Activated naive CD8-positive, alpha-beta T cell treated with anti-CD3 and anti-CD28 coated beads, Interleukin-2, amount 10 ng/mL, durations not matched to agents 7 days and 5 days (primary cell): ENCODE measurements around the gene ZNF789. TPM values are rescaled to one million over a fixed set of nuclear protein-coding genes. Genes with fewer than 3 reads are reported as not detected.

Experiments used
- total RNA-seq, 2 experiments: library from RNA; stranded (reverse); gene quantifications; one replicate each; pipeline ENCODE4 v1.2.3, GENCODE V29; 2021

Gene ZNF789
- total RNA-seq, 2 experiments from 2014 or later = 26.0 to 26.4 TPM

Other genes starting within 250 kb of the ZNF789 start
- not detected for gene MYH16, start 200.1 kb upstream of the ZNF789 start, total RNA-seq
- gene ARPC1A, start 147.0 kb upstream of the ZNF789 start, total RNA-seq = 10 to 100 TPM; 50.6 to 53.5 TPM
- 100 to 1,000 TPM; 318 to 319 TPM for gene ARPC1B, start 98.2 kb upstream of the ZNF789 start, total RNA-seq
- 10 to 100 TPM; 87.1 to 93.5 TPM for gene PDAP1, start 64.3 kb upstream of the ZNF789 start, total RNA-seq
- 10 to 100 TPM; 80.8 to 90.4 TPM for gene BUD31, start 63.9 kb upstream of the ZNF789 start, total RNA-seq
- 10 to 100 TPM; 10.7 to 11.1 TPM for gene PTCD1, start 34.1 kb upstream of the ZNF789 start, total RNA-seq
- gene CPSF4, start 33.9 kb upstream of the ZNF789 start, total RNA-seq = 10 to 100 TPM; 61.5 to 62.1 TPM
- gene ATP5MF, start 6.7 kb upstream of the ZNF789 start, total RNA-seq = 100 to 1,000 TPM; 338 to 377 TPM
- gene ZNF394, start 27.4 kb downstream of the ZNF789 start, total RNA-seq = 10 to 100 TPM; 65.1 to 71.2 TPM
- gene ZKSCAN5, start 31.8 kb downstream of the ZNF789 start, total RNA-seq = 10 to 100 TPM; 12.7 to 13.5 TPM
- gene FAM200A, start 79.2 kb downstream of the ZNF789 start, total RNA-seq = 1 to 10 TPM; 6.9 to 7.3 TPM
- gene ZNF655, start 85.8 kb downstream of the ZNF789 start, total RNA-seq = 100 to 1,000 TPM; 133 to 134 TPM
- 1 to 10 TPM; 1.2 to 2.3 TPM for gene TMEM225B, start 125.4 kb downstream of the ZNF789 start, total RNA-seq
- 10 to 100 TPM; 35.5 to 42.5 TPM for gene ZSCAN25, start 144.1 kb downstream of the ZNF789 start, total RNA-seq
- gene CYP3A5, start 207.1 kb downstream of the ZNF789 start, total RNA-seq = not detected